CD4-positive, CD25-positive, alpha-beta regulatory T cell (primary cell): Measurements from ENCODE around the gene THOP1. TPM values are rescaled to one million over a fixed set of nuclear protein-coding genes. Genes with fewer than 3 reads are reported as not detected.

ENCODE experiments used
- ATAC-seq, 2 donors: fragments of 150-1000 bp; cut with Tn5 transposase; one replicate each; pipeline ENCODE4 v1.10.0; 2021; ENCODE audit warnings: low read depth in 2 of 2, moderate number of reproducible peaks in 2 of 2, moderate library complexity in 1 of 2
- DNase-seq, 3 donors: peaks; one replicate each; pipeline versions ENCODE4 v3.0.0 to v3.0.0-alpha.2; 2012 to 2022; ENCODE audit warnings: mixed read lengths in 1 of 3
- H3K27ac ChIP-seq: one replicate; pipeline ENCODE4 v1.7.0; 2013; ENCODE audit warnings: mild to moderate bottlenecking, low read length; ENCODE audit not compliant: insufficient read depth, poor library complexity, severe bottlenecking
- H3K27me3 ChIP-seq: one replicate; pipeline ENCODE4 v1.7.0; 2013; ENCODE audit warnings: low read length; ENCODE audit not compliant: control insufficient read depth, insufficient read depth
- H3K36me3 ChIP-seq: one replicate; pipeline ENCODE4 v1.7.0; 2013; ENCODE audit warnings: mild to moderate bottlenecking, low read length, moderate library complexity; ENCODE audit not compliant: control insufficient read depth, insufficient read depth
- H3K4me1 ChIP-seq: 2 replicates; pipeline ENCODE4 v1.7.0; 2013; ENCODE audit warnings: mild to moderate bottlenecking, low read length; ENCODE audit not compliant: insufficient read depth, control insufficient read depth, poor library complexity, severe bottlenecking
- H3K4me3 ChIP-seq: one replicate; pipeline ENCODE4 v1.7.0; 2013; ENCODE audit warnings: low read depth, mild to moderate bottlenecking, low read length, moderate library complexity
- H3K9me3 ChIP-seq, 2 experiments: 1 replicate in 1 of 2; 2 replicates in 1 of 2; pipeline ENCODE4 v1.7.0; 2013; ENCODE audit warnings: low read length in 2 of 2, mild to moderate bottlenecking in 1 of 2, moderate library complexity in 1 of 2; ENCODE audit not compliant: control insufficient read depth in 2 of 2
- H3K27ac Mint-ChIP-seq, 3 donors: one replicate each; pipeline ENCODE4 v1.8.0; 2020 to 2022; ENCODE audit warnings: mild to moderate bottlenecking in 3 of 3, mixed read lengths in 3 of 3, moderate library complexity in 2 of 3
- H3K27me3 Mint-ChIP-seq: one replicate; pipeline ENCODE4 v1.8.0; 2022; ENCODE audit warnings: mild to moderate bottlenecking, mixed read lengths
- H3K36me3 Mint-ChIP-seq: one replicate; pipeline ENCODE4 v1.8.0; 2020; ENCODE audit warnings: mixed read lengths
- H3K4me1 Mint-ChIP-seq, 4 donors: one replicate each; pipeline ENCODE4 v1.8.0; 2020 to 2022; ENCODE audit warnings: mixed read lengths in 4 of 4, mild to moderate bottlenecking in 1 of 4
- H3K4me3 Mint-ChIP-seq, 4 donors: one replicate each; pipeline ENCODE4 v1.8.0; 2020 to 2022; ENCODE audit warnings: mild to moderate bottlenecking in 4 of 4, mixed read lengths in 4 of 4, moderate library complexity in 3 of 4
- H3K9me3 Mint-ChIP-seq, 7 donors: one replicate each; pipeline ENCODE4 v1.8.0; 2020 to 2022; ENCODE audit warnings: mixed read lengths in 7 of 7, mild to moderate bottlenecking in 3 of 7, moderate library complexity in 2 of 7
- polyA plus RNA-seq, 4 donors: library from polyadenylated mRNA; unstranded; fragments of 300-500 nt; fragmentation: Illumina TruSeq; gene quantifications; one replicate each; pipeline ENCODE4 v1.2.3, GENCODE V29; 2021
- total RNA-seq: library from RNA; stranded (reverse); gene quantifications from one replicate; pipeline ENCODE4 v1.2.3, GENCODE V29; 2022

THOP1 gene
- total and polyA plus RNA-seq, 5 donors from 2014 or later = 20.0 to 28.0 (median 25.9) TPM

DNA sequence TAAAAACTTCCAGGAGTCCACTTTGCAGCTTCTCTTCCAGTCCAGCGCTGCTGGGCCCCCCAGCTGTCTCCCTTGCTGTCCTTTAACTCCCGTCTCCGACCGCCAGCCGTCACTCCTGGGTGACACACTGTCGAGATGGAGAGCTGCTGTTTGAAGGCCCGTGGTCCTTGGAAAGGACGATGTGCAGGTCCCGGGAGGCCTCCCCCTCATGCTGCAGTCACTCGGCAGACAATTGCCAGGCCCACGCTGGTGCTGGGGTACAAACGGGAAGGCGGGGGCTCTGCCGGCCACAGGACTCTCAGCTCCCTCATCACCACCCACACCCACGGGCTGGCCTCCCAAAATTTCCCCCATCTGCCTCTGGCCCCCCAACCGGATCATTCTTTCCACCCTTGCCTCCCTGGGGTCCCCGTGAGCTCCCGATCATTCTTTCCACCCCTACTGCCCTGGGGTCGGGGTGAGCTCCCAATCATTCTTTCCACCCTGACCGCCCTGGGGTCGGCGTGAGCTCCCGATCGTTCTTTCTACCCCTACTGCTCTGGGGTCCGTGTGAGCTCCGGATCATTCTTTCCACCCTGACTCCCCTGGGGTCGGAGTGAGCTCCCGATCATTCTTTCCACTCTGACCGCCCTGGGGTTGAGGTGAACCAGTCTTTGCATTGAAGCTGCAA lies 18.3 kb downstream of the THOP1 start:
- Mint-ChIP-seq H3K27ac (no peak overlapping the region), H3K4me3 (no peak overlapping the region), H3K9me3 (no peaks in the 10 kb centered on the region), H3K36me3 (peaks cover 13% of the 10 kb centered on the region), H3K27me3 (no peaks in the 10 kb centered on the region), H3K4me1 (no peaks in the 10 kb centered on the region)
- Histone ChIP-seq H3K4me1 (no peaks in the 10 kb centered on the region), H3K27me3 (no peaks in the 10 kb centered on the region), H3K36me3 (peaks cover 9% of the 10 kb centered on the region), H3K4me3 (no peak overlapping the region), H3K9me3 (no peaks in the 10 kb centered on the region), H3K27ac (no peak overlapping the region)
- DNase-seq = no peak
- ATAC-seq = no peak

DNA sequence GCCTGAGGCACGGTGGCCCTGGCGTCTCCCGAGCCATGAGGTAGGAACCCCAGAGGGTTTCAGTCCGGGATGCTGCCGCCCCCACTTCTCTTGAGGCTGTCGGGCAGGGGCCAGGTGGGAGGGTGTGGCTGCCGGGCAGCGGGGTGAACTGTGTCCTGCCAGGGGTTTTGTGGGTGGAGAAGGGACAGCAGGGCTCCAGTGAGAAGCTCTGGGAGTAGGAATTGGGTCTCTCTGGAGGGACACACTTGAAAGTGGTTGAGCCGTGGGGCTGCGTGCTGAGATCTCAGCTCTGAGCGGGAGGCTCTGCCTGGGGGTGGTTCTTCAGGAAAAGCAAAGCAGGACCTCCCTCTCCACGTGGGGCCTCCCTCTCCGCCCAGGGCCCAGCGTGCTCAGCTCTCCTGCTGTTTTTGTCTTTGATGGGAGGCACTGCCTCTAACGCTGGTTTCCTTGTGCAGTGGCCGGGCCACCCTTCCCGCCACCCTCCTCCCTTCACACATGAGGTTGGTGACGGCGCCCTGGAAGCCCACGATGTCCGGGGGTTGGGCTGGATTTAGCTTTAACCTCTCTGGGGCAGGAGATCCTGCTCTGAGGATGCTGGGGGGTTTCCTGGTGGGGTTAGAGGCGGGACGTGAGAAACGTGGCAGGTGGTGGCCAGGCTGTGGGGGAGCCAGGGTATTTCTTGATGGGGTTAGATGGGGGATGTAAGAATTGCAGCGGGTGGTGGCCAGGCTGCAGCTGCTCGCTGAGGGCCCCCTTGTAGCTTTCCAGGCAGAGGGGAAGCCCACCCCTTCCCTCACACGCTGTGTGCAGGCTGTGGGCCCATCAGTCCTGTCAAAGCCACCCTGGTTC lies 19.1 kb downstream of the THOP1 start:
- H3K4me3 Mint-ChIP-seq = no peak overlapping the region
- H3K36me3 Mint-ChIP-seq = peaks cover 18% of the 10 kb centered on the region
- no peaks in the 10 kb centered on the region for H3K4me1 ChIP-seq
- H3K9me3 ChIP-seq = no peaks in the 10 kb centered on the region
- peaks cover 15% of the 10 kb centered on the region for H3K36me3 ChIP-seq
- H3K27ac ChIP-seq = no peak overlapping the region
- H3K27ac Mint-ChIP-seq = no peak overlapping the region
- no peaks in the 10 kb centered on the region for H3K27me3 ChIP-seq
- ATAC-seq = no peak
- H3K4me3 ChIP-seq = no peak overlapping the region
- H3K27me3 Mint-ChIP-seq = no peaks in the 10 kb centered on the region
- DNase-seq = no peak
- no peaks in the 10 kb centered on the region for H3K9me3 Mint-ChIP-seq
- no peaks in the 10 kb centered on the region for H3K4me1 Mint-ChIP-seq

DNA sequence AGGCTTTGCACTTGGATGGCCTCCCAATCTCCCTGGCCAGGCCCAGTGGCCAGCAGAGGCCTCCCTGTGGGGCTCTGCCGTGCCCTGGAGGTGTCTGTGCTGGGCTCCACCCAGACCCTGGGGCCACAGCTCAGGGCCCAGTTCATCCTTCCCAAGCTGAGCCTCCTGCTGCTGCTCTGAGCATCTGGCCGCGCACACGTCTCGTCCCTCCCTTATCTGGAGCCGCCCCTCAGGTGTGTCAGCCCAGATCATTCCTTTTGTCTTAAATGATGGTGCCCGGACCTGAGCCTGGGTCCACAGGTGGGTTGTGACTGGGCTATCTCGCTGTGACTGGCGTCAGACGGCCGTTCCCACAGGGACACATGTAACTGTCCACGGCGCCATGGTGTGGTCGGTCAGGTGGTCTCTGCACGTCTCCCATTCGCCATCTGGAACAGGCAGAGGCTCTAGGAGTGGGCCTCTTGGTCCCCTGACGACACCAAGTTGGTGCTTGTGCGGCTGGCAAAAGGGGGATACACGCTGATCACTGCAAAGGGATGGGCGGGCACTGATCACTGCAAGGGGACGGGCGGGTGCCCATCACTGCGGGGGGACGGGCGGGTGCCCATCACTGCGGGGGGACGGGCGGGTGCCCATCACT lies 20.1 kb downstream of the THOP1 start:
- no peak overlapping the region for H3K27ac Mint-ChIP-seq
- Histone ChIP-seq H3K4me3 (no peak overlapping the region), H3K27ac (no peak overlapping the region), H3K27me3 (no peaks in the 10 kb centered on the region), H3K9me3 (no peaks in the 10 kb centered on the region), H3K4me1 (no peaks in the 10 kb centered on the region), H3K36me3 (peaks cover 18% of the 10 kb centered on the region)
- H3K36me3 Mint-ChIP-seq = peaks cover 18% of the 10 kb centered on the region
- no peak for DNase-seq
- H3K4me1 Mint-ChIP-seq = no peaks in the 10 kb centered on the region
- H3K4me3 Mint-ChIP-seq = no peak overlapping the region
- no peaks in the 10 kb centered on the region for H3K9me3 Mint-ChIP-seq
- no peaks in the 10 kb centered on the region for H3K27me3 Mint-ChIP-seq
- ATAC-seq = no peak

GRCh38 chr19:2805991-2806649 lies 20.8 kb downstream of the THOP1 start:
- Mint-ChIP-seq H3K4me1 (no peaks in the 10 kb centered on the region), H3K27ac (no peak overlapping the region), H3K36me3 (peaks cover 14% of the 10 kb centered on the region), H3K4me3 (no peak overlapping the region), H3K27me3 (no peaks in the 10 kb centered on the region), H3K9me3 (no peaks in the 10 kb centered on the region)
- ATAC-seq (no peak), DNase-seq (no peak)
- Histone ChIP-seq H3K27me3 (no peaks in the 10 kb centered on the region), H3K4me1 (no peaks in the 10 kb centered on the region), H3K27ac (no peak overlapping the region), H3K9me3 (no peaks in the 10 kb centered on the region), H3K36me3 (peaks cover 15% of the 10 kb centered on the region), H3K4me3 (no peak overlapping the region)

GRCh38 chr19:2806736-2807378 lies 21.6 kb downstream of the THOP1 start:
- ATAC-seq (no peak), DNase-seq (no peak)
- Mint-ChIP-seq H3K9me3 (no peaks in the 10 kb centered on the region), H3K4me1 (no peaks in the 10 kb centered on the region), H3K36me3 (peaks cover 13% of the 10 kb centered on the region), H3K4me3 (no peak overlapping the region), H3K27ac (no peak overlapping the region), H3K27me3 (no peaks in the 10 kb centered on the region)
- Histone ChIP-seq H3K4me1 (no peaks in the 10 kb centered on the region), H3K9me3 (no peaks in the 10 kb centered on the region), H3K27me3 (no peaks in the 10 kb centered on the region), H3K27ac (no peak overlapping the region), H3K4me3 (no peak overlapping the region), H3K36me3 (peaks cover 16% of the 10 kb centered on the region)

GRCh38 chr19:2807379-2808128 lies 22.3 kb downstream of the THOP1 start:
- Histone ChIP-seq H3K9me3 (no peaks in the 10 kb centered on the region), H3K36me3 (peaks cover 16% of the 10 kb centered on the region), H3K27ac (no peak overlapping the region), H3K4me3 (no peak overlapping the region), H3K27me3 (no peaks in the 10 kb centered on the region), H3K4me1 (no peaks in the 10 kb centered on the region)
- H3K27ac Mint-ChIP-seq = no peak overlapping the region
- DNase-seq (no peak), ATAC-seq (no peak)
- no peaks in the 10 kb centered on the region for H3K27me3 Mint-ChIP-seq
- H3K4me3 Mint-ChIP-seq = no peak overlapping the region
- H3K9me3 Mint-ChIP-seq = no peaks in the 10 kb centered on the region
- peaks cover 11% of the 10 kb centered on the region for H3K36me3 Mint-ChIP-seq
- H3K4me1 Mint-ChIP-seq = no peaks in the 10 kb centered on the region
